Mucosa of descending colon (tissue), 3 donors: ENCODE measurements around the gene GGTLC2. TPM values are rescaled to one million over a fixed set of nuclear protein-coding genes. Genes with fewer than 3 reads are reported as not detected.

Experiments
- ATAC-seq: fragments of 200-7000 bp; cut with Tn5 transposase; one replicate; pipeline ENCODE4 v1.9.1; 2020; ENCODE audit warnings: mild to moderate bottlenecking, moderate library complexity
- DNase-seq, 3 donors: peaks; one replicate each; pipeline ENCODE4 v3.0.0-alpha.2; 2020
- H3K36me3 ChIP-seq: fragments of 200-600 bp; one replicate; pipeline ENCODE4 v1.8.0; 2021; ENCODE audit warnings: low read depth, mild to moderate bottlenecking
- H3K4me1 ChIP-seq: fragments of 200-600 bp; one replicate; pipeline ENCODE4 v1.8.0; 2021; ENCODE audit warnings: low read depth, mild to moderate bottlenecking
- H3K4me3 ChIP-seq: fragments of 200-600 bp; one replicate; pipeline ENCODE4 v1.8.0; 2021; ENCODE audit warnings: mild to moderate bottlenecking
- H3K9me3 ChIP-seq: fragments of 200-600 bp; one replicate; pipeline ENCODE4 v1.8.0; 2021; ENCODE audit warnings: mild to moderate bottlenecking
- CTCF ChIP-seq: fragments of 200-600 bp; IDR thresholded peaks from one replicate; pipeline ENCODE4 v1.8.0; 2022; ENCODE audit warnings: antibody characterized with exemption, mild to moderate bottlenecking
- intact Hi-C, 2 donors: fragments of 100-400 bp; cut with DNase I in 1 of 2; cut with micrococcal nuclease in 1 of 2; formaldehyde crosslinking; loops; one replicate each; pipeline versions ENCODE4 v1.11.0 to v1.11.1; 2022; cut with DNase I, micrococcal nuclease
- total RNA-seq, 3 donors: library from RNA; stranded (reverse); fragmentation: NEBNext Ultra II Directional in 2 of 3; extraction: Animal tissue kit (Norgen Biotek cat#: 25700) in 2 of 3; gene quantifications; one replicate each; pipeline versions ENCODE4 v1.2.1 to v1.2.4, GENCODE V29; 2021 to 2023
- donor health status: DM: no; HTN: no; CAD: no; lungs with moderate emphysema.
- donor health status: DM: no; HTN: no; CAD: no.
- donor health status: DM: no; HTN: yes; CAD: no.

The GGTLC2 gene
- total RNA-seq, 3 donors from 2014 or later: not detected

- Histone ChIP-seq H3K36me3 (no peaks in the 10 kb centered on the region), H3K9me3 (no peaks in the 10 kb centered on the region), H3K4me3 (no peak overlapping the region), H3K4me1 (peaks cover 3% of the 10 kb centered on the region)
- no peak for TF ChIP-seq CTCF
- intact Hi-C loops: no loop called here
- no peak for DNase-seq
- no peak for ATAC-seq
Measured at GRCh38 chr22:22682196-22682595, 37.8 kb downstream of the GGTLC2 start.

GRCh38 chr22:22682807-22683667 lies 38.6 kb downstream of the GGTLC2 start:
- H3K4me1 ChIP-seq: peaks cover 3% of the 10 kb centered on the region
- DNase-seq: no peak
- TF ChIP-seq CTCF: no peak
- no peaks in the 10 kb centered on the region for H3K36me3 ChIP-seq
- no peak for ATAC-seq
- no peaks in the 10 kb centered on the region for H3K9me3 ChIP-seq
- no peak overlapping the region for H3K4me3 ChIP-seq
- intact Hi-C loops: no loop called here

- intact Hi-C loops: no loop called here
- H3K4me3 ChIP-seq: no peak overlapping the region
- no peak for ATAC-seq
Measured at GRCh38 chr22:22683668-22684361, 39.4 kb downstream of the GGTLC2 start.

GRCh38 chr22:22684580-22685561 lies 40.5 kb downstream of the GGTLC2 start:
- peak; percentile 51 to 57 (median 57) for DNase-seq

More at GRCh38 chr22:22683668-22684361, 39.4 kb downstream of the GGTLC2 start:
- no peak for DNase-seq
- Histone ChIP-seq H3K4me1 (peaks cover 3% of the 10 kb centered on the region), H3K9me3 (no peaks in the 10 kb centered on the region), H3K36me3 (no peaks in the 10 kb centered on the region)
- no peak for TF ChIP-seq CTCF

More at GRCh38 chr22:22684580-22685561, 40.5 kb downstream of the GGTLC2 start:
- H3K9me3 ChIP-seq: no peaks in the 10 kb centered on the region
- no peaks in the 10 kb centered on the region for H3K36me3 ChIP-seq
- TF ChIP-seq CTCF: peak; percentile 49
- peaks cover 3% of the 10 kb centered on the region for H3K4me1 ChIP-seq
- intact Hi-C loops: no loop called here
- no peak overlapping the region for H3K4me3 ChIP-seq
- ATAC-seq: peak; percentile 73
